AG10803 (cell line): ENCODE data around the gene TCF7L2.
A peak's percentile ranks its signal among the peaks of the same experiment; 100 is the strongest.

Experiments
- DNase-seq: peaks from one replicate; pipeline ENCODE4 v3.0.0; 2010; ENCODE audit warnings: low read depth
- H3K4me3 ChIP-seq: 2 replicates; pipeline ENCODE4 v1.5.1; 2011; ENCODE audit warnings: mild to moderate bottlenecking, low read length, control low read depth
- TF ChIP-seq, protein P1 (sequence below): conservative IDR thresholded peaks from 2 replicates; pipeline ENCODE4 v1.5.1; 2011; ENCODE audit warnings: mild to moderate bottlenecking, low read length, control low read depth, inconsistent platforms

TCF7L2 gene

DNA sequence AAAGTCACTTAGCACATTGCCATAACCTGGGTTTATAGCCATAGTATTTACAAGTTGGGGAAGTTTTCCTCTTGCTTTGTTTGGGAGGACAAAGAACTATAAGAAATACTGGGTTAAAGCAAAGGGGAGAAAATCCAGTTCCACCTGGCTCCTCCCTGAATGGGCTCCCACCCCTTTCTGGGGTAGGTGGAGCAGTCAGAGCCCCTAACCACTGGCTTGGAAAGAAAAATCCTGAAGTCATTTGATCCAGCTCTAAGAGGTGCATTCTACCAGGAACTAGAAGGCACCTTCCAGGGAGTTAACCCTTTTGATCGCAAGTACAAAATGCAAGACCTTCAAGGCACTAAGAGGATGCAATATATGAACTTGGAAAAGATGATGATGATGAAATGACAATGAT, 31.3 kb upstream of the TCF7L2 start:
- no peak overlapping the region for H3K4me3 ChIP-seq
- no peak for DNase-seq
- TF ChIP-seq, protein P1, sequence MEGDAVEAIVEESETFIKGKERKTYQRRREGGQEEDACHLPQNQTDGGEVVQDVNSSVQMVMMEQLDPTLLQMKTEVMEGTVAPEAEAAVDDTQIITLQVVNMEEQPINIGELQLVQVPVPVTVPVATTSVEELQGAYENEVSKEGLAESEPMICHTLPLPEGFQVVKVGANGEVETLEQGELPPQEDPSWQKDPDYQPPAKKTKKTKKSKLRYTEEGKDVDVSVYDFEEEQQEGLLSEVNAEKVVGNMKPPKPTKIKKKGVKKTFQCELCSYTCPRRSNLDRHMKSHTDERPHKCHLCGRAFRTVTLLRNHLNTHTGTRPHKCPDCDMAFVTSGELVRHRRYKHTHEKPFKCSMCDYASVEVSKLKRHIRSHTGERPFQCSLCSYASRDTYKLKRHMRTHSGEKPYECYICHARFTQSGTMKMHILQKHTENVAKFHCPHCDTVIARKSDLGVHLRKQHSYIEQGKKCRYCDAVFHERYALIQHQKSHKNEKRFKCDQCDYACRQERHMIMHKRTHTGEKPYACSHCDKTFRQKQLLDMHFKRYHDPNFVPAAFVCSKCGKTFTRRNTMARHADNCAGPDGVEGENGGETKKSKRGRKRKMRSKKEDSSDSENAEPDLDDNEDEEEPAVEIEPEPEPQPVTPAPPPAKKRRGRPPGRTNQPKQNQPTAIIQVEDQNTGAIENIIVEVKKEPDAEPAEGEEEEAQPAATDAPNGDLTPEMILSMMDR: no peak

DNA sequence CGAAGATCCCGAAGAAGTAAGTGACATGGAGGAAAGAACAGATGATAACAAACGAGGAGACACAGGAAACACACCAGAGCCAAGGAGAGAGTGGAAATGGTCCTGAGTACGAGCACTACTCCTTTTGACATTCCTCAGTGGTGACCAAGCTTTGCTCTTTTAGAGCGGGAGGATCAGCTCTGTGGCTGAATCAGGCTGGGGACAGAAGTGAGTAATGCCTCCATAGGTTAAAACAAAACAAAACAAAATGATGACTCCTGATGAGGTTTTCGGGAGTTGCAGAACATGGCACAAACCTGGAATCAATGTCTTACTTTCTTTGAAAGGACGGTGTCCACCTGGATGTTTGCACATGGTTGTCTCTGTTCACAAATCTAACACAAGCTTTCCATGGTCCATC, 30.3 kb upstream of the TCF7L2 start:
- DNase-seq: peak; percentile 60
- H3K4me3 ChIP-seq: no peak overlapping the region
- TF ChIP-seq, protein P1: no peak

DNA sequence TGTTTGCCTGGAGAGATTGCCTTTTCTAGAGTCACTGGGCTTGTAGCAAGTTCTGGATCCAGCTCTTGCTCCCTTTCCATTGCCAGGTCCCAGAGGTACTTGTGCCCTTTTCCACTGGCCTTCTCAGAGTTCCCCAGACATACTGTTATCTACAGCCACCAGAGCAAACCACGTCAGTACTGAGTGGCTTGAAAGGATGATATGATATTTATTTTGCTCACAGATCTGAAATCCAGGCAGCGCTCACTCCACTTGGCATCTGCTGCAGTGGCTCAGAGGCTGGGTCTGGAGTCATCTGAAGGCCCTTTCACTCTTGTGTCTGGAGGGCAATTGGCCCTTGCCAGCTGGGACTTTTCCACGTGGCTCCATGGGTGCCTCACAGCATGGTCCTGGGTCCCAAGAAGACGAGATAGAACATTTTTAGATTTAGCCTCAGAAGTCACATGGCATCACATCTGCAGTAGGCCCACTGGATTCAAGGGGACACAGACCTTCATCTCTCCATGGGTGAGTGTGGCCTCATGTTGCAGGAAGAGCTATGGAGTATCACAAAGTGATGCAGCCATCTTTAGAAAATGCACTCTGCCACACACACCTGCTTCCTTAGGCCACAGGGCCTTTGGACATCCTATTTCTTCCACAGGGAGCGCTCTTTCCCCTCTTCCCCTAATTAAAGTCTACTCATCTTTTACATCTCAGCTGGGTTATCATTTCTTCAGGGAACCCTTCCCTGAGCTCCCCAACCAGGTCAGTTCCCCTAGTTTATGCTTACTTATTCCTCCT, 22.9 kb upstream of the TCF7L2 start:
- TF ChIP-seq, protein P1: no peak
- no peak overlapping the region for H3K4me3 ChIP-seq
- no peak for DNase-seq

DNA sequence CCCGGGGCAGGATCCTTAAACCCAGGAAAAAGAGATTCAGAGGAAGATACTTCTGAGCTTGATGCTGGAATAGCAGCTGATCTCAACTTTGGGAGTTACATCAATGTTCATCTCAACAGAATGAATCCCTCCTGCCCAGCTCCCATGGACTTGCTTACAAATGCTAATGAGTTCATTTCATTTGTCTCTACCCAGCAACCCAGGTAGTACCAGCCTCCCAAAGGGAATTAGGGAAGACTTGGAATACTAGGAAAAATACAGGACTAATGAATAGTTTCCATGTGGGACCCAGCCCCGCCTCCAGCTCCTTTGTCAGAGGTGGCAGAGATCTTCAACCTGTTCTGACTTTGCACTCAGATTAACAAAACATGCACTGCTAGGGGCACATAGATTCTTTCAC, 22.1 kb upstream of the TCF7L2 start:
- H3K4me3 ChIP-seq: no peak overlapping the region
- DNase-seq: no peak
- TF ChIP-seq, protein P1: no peak

DNA sequence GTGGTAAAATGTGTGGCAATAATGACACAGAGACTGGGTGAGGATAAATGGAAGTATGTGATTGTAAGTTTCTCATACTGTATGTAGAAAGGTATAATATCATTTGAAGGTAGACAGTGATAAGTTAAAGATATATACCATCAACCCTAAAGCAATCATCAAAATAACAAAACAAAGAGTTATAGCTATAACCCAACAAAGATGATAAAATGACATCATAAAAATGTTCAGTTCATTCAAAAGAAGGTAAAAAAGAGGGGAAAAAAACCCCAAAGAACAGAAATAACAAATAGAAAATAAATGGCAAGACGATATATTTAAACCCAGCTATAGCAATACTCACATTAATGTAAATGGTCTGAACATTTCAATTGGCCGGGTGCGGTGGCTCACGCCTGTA, 17.4 kb upstream of the TCF7L2 start:
- no peak overlapping the region for H3K4me3 ChIP-seq
- TF ChIP-seq, protein P1: no peak
- no peak for DNase-seq

DNA sequence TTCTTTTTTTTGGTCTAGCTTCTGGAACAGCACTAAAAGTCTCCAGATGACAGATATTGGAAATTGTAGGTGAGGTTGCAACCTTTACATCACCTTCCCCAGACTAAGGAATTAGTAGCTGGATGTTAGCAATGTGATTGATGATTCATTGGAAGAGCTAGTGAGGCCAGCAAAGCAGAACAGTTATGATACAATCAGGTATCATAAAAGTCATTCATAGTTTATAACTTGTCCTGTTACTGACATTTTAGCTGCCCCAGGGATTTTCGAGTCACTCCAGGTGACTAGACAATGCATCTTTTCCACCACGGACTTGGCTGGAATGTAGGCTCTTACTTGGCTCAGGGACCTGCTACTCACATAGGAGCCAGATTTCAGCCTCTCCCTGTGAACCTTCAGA, 15.9 kb upstream of the TCF7L2 start:
- no peak for DNase-seq
- TF ChIP-seq, protein P1: no peak
- no peak overlapping the region for H3K4me3 ChIP-seq

DNA sequence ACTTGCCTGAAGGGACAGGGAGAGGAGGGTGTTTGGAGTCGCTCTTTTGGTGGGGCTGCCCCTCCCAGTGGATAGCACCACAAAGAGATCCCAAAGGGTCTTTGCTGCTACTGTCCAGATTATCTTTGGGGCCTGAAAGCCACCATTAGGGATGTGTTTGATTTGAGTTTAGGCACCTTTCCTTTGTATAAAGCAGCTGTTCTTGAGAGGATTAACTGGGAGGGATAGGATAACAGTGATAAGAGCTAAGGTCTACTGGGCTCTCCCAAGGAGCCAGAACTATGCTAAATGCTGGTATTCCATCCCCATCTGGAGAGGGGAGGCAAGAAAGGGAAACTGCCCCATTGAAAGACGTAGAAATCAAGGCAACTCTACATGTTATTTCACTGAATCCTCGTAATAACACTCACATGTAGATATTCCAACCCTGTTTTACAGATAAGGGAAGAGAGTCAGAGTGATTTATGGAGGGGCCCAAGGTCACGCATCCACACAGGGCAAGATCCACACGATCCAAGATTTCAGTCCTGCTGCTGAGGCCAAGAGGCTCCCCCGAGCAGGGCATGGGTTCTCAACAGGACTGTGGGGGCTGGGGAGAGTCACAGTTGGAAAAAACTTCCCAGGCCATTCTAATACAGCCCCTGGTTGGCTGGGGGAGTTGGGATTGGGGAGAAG, 11.1 kb upstream of the TCF7L2 start:
- H3K4me3 ChIP-seq: no peak overlapping the region
- TF ChIP-seq, protein P1: no peak
- no peak for DNase-seq
